ENCODE measurements around the gene PAN2.
A peak's percentile ranks its signal among the peaks of the same experiment; 100 is the strongest.

DNA sequence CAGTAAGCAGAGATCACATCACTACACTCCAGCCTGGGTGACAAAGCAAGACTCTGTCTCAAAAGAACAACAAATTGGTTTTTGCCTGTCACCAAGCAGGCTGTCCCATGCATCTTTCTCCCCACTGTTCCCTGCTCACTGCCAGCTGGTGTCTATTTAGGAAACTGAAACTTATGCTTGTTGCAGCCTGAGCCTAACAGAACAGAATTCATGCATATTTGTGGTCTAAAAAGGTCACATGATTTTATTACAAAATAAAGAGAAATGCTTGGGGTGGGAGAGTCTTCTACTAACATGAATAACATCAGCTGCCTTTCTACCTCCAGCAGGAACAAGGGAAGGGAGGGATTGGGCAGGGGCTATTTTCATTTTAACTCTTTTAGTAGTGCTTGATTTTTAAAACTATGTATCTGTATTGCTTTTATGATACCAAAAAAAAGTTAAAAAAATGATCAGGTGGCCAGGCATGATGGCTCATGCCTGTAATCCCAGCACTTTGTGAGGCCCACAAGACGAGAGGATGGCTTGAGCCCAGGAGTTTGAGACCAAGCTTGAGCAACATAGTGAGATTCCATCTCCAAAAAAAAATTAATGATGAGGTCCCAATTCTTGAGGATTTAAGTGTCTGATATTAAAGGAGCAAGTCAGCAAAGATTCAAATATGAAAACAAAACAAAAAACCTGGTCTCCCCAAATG is 25.2 kb upstream of the PAN2 start:
- TF ChIP-seq CTCF (IDR thresholded peaks at IDR 0.05) (no peak), POLR2AphosphoS5 (IDR thresholded peaks at IDR 0.05) (peak in 1 of 3 donors; percentile 42)
